DND-41 (cell line): Measurements from ENCODE around the gene TSN.
A peak's percentile ranks its signal among the peaks of the same experiment; 100 is the strongest.

Experiments
- ATAC-seq: fragments of 200-7000 bp; cut with Tn5 transposase; 3 replicates; pipeline ENCODE4 v1.9.1; 2021; ENCODE audit warnings: low read depth; ENCODE audit not compliant: insufficient read depth
- DNase-seq: peaks from one replicate; pipeline ENCODE4 v3.0.0-alpha.2; 2020
- H2AFZ ChIP-seq: 2 replicates; pipeline ENCODE4 v1.6.0; 2012; ENCODE audit warnings: low read depth, low read length
- H3K27ac ChIP-seq: 2 replicates; pipeline ENCODE4 v1.5.1; 2012; ENCODE audit warnings: low read length, inconsistent platforms
- H3K27me3 ChIP-seq: fragments of 200-600 bp; sonication (generic); 2 replicates; pipeline ENCODE4 v1.6.0; 2012; ENCODE audit warnings: low read length, mild to moderate bottlenecking, inconsistent platforms; ENCODE audit not compliant: insufficient read depth, poor library complexity
- H3K36me3 ChIP-seq: 2 replicates; pipeline ENCODE4 v1.5.1; 2012; ENCODE audit warnings: low read length, inconsistent platforms; ENCODE audit not compliant: insufficient read depth
- H3K4me1 ChIP-seq: 2 replicates; pipeline ENCODE4 v1.5.1; 2012; ENCODE audit warnings: mild to moderate bottlenecking, low read length; ENCODE audit not compliant: insufficient read depth
- H3K4me2 ChIP-seq: 2 replicates; pipeline ENCODE4 v1.6.0; 2012; ENCODE audit warnings: mild to moderate bottlenecking, moderate library complexity, low read length, inconsistent platforms; ENCODE audit not compliant: insufficient read depth
- H3K4me3 ChIP-seq, 2 experiments: fragments of 200-600 bp in 1 of 2; shearing (Covaris generic) in 1 of 2; 2 replicates each; pipeline ENCODE4 v1.5.1; 2012 to 2016; ENCODE audit warnings: inconsistent platforms in 2 of 2, low read length in 2 of 2, mild to moderate bottlenecking in 2 of 2, low read depth in 1 of 2, moderate library complexity in 1 of 2
- H3K79me2 ChIP-seq: 2 replicates; pipeline ENCODE4 v1.6.0; 2012; ENCODE audit warnings: low read length, inconsistent platforms; ENCODE audit not compliant: insufficient read depth
- H3K9ac ChIP-seq: 2 replicates; pipeline ENCODE4 v1.6.0; 2012; ENCODE audit warnings: low read depth, mild to moderate bottlenecking, inconsistent platforms, low read length, moderate library complexity
- H3K9me3 ChIP-seq: 2 replicates; pipeline ENCODE4 v1.5.1; 2012; ENCODE audit warnings: low read length, moderate library complexity, mild to moderate bottlenecking, inconsistent platforms; ENCODE audit not compliant: insufficient read depth, severe bottlenecking
- H4K20me1 ChIP-seq: 2 replicates; pipeline ENCODE4 v1.6.0; 2012; ENCODE audit warnings: low read length; ENCODE audit not compliant: insufficient read depth
- CTCF ChIP-seq: IDR thresholded peaks from 2 replicates; pipeline ENCODE4 v1.5.1; 2012; ENCODE audit warnings: borderline replicate concordance, low read length, moderate library complexity, mild to moderate bottlenecking; ENCODE audit not compliant: poor library complexity, severe bottlenecking; ENCODE audit errors: extremely low read depth
- EZH2 ChIP-seq: IDR thresholded peaks from 3 replicates; pipeline ENCODE4 v1.6.1; 2012; ENCODE audit warnings: borderline replicate concordance, low read depth, mild to moderate bottlenecking, moderate library complexity, low read length, inconsistent platforms; ENCODE audit not compliant: severe bottlenecking

The TSN gene

GRCh38 chr2:121735518-121736074 lies 19.9 kb upstream of the TSN start:
- no peaks in the 10 kb centered on the region for H3K9me3 ChIP-seq
- H3K79me2 ChIP-seq = peaks cover 47% of the 10 kb centered on the region
- TF ChIP-seq CTCF = no peak
- no peak for TF ChIP-seq EZH2
- H3K4me3 ChIP-seq = peak overlapping the region; percentile 88 to 99
- H3K4me1 ChIP-seq = peaks cover 25% of the 10 kb centered on the region
- no peaks in the 10 kb centered on the region for H3K27me3 ChIP-seq
- peaks cover 50% of the 10 kb centered on the region for H3K36me3 ChIP-seq
- no peak for ATAC-seq
- peak overlapping the region; percentile 79 for H3K9ac ChIP-seq
- peaks cover 24% of the 10 kb centered on the region; the same call in 1 of the 2 replicates for H4K20me1 ChIP-seq
- peak overlapping the region; percentile 97 for H3K4me2 ChIP-seq
- H3K27ac ChIP-seq = peak overlapping the region; percentile 77
- no peak for DNase-seq
- H2AFZ ChIP-seq = peak overlapping the region; percentile 83

- Histone ChIP-seq H3K4me3 (peak overlapping the region; percentile 88 to 99), H3K27ac (peak overlapping the region; percentile 77), H4K20me1 (peaks cover 22% of the 10 kb centered on the region; the same call in 1 of the 2 replicates), H2AFZ (peak overlapping the region; percentile 83), H3K36me3 (peaks cover 45% of the 10 kb centered on the region), H3K27me3 (no peaks in the 10 kb centered on the region), H3K79me2 (peaks cover 46% of the 10 kb centered on the region), H3K4me1 (peaks cover 25% of the 10 kb centered on the region), H3K4me2 (peak overlapping the region; percentile 97), H3K9me3 (no peaks in the 10 kb centered on the region), H3K9ac (peak overlapping the region; percentile 79)
- TF ChIP-seq EZH2 = no peak
- no peak for TF ChIP-seq CTCF
- no peak for ATAC-seq
- DNase-seq = no peak
Measured at GRCh38 chr2:121736140-121736461, 19.4 kb upstream of the TSN start.

GRCh38 chr2:121736462-121737336 lies 18.8 kb upstream of the TSN start, which contains the start of gene NIFK:
TSS of gene NIFK (minus strand) at chr2:121736875. CDS start at chr2:121736850, 25 bp downstream.
- Histone ChIP-seq H4K20me1 (peaks cover 16% of the 10 kb centered on the region; the same call in 1 of the 2 replicates), H3K4me3 (peak within 1 kb of the TSS; percentile 88 to 99), H2AFZ (peak within 1 kb of the TSS; percentile 83), H3K4me1 (peaks cover 25% of the 10 kb centered on the region), H3K36me3 (peaks cover 39% of the 10 kb centered on the region), H3K27me3 (no peaks in the 10 kb centered on the region), H3K4me2 (peak within 1 kb of the TSS; percentile 97), H3K79me2 (peaks cover 40% of the 10 kb centered on the region), H3K27ac (peak within 1 kb of the TSS; percentile 77), H3K9ac (peak within 1 kb of the TSS; percentile 79), H3K9me3 (no peaks in the 10 kb centered on the region)
- TF ChIP-seq EZH2 (no peak), CTCF (peak; percentile 5)
- ATAC-seq (peak; percentile 91), DNase-seq (peak; percentile 100)
